ENCODE data around the gene UNKL.
"Not testable (repeated sequence)": the region's sequence is repeated elsewhere in the genome, so short reads cannot be mapped to it uniquely, and the experiment has no call there.

Gene UNKL

DNA sequence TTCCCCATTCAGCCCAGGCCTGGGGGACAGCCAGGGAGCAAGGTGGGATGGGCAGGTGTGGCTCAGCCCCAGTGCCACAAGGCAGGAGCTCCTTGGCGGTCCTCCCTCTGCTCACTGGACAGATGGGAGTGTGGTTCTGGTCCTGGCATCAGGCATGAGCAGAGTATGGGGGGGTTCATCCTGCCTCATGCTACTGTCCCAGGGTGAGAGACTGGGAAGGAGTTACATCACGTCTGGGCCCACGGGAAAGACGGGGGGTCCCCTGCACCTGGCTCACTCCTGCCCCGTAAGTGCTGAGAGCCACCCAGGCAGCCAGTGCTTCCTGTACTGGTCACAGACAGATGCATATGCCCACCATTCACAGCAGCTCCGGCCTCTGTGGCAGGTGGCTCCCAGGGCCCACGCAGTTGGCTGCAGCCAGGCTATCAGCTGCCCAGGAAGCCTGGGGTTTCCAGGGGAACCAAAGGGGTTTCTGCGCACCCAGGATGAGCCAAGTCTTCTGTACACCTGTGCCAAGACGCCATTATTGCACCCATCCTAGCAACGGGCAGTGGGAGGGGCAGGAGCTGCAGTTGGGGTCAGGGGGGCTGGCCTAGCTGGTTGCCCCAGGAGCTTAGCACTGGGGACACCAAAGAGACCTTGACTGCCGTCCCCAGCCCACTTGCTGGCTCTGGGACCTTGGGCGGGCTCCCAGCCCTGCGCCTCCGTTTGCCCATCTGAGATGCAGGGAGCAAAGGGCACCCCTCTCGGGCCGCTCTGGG is 79.1 kb downstream of the UNKL start:
- no peak for FAIRE-seq

DNA sequence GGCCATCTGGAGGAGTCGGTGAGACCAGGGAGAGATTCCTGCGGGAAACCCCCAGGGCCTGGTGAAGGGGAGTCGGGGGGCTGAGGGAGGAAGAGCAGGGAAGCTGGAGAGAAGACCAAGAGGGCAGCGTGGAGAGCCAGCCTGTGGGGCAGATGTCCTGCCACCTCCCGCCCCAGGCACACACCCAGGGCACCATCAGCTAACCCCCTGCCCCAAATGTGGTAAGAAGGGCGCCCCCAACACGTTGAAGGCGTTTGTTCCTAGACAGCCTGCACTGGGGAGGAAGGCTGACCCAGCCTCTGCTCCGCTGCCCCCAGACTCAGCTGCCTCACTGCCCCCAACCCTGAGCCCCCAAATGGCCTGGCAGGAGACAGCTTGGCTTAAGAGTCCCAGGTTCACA is 79.8 kb downstream of the UNKL start:
- no peak for FAIRE-seq

DNA sequence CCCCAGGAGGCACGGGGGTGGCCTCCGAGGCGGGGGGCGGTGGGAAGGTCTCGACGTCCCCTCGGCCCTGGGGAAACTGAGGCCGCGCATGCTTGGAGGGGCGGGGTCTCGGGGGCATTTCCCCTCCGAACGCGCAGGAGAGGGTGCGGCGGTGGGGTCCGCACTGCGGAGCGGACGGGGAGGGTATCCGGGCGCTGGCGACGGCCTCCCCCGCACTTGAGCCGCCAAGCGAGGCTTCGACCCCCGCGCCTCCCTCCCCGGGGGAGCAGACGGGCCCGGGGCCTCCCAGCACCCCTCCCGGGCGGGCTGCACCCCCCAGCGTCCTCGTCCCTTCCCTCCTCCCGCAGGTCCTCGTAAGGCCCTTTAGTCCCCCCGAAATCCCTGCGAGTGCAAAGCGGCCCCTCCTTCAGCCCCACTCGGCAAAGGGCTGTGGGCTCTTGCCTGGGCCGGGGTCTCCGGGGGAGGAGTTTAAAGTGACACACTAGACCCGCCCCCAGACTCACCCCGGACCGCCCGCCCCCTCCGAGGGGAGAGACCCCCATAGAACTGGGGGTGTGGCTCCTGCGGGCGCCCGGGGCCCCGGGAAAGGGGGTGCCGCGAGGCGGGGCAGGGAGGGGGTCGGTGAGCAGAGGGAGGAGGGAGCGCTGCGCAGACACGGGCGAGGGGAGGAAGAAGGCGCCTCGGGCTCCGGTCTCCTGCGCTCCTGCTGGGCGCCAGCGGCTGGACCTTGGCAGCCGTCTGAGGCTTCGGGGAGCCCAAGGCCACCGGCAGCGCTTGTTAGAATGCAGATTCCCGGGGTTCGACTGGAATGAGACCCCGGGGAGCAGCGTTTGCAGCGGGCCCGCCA is 80.4 kb downstream of the UNKL start:
- no peak for FAIRE-seq

DNA sequence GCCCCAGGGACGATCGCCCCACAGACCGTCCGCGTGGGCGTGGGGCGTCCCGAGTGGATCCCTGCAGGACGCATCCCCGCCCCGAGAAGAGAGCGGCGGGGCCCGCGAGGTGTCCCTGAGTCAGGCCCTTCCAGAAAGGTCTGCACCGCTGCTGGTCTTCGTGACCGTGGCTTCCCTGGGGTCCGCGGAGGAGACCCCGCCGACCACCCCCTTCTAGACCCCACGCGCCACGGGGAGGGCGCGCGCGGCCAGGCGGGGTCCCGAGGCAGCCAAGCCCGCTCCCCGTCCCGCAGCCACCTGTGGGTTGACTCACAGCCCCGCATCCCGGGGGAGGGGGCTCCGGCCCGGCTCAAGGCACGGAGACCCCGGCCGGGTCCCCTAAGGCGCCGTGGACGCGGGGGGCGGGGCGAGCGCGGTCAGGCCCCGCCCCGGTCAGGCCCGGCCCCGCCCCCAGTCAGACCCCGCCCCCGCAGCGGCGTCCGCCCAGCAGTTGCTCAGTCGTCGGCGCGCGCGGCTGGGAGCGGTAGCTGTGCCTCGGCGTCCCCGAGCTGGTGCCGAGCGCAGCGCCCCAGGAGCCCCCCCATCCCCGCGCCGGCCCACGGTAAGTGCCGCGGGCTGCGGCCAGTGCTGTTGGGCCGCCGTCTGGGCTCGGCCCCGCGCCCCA is 81.2 kb downstream of the UNKL start, which contains the start of gene BAIAP3:
Gene BAIAP3, plus strand, starts transcription at position 497 of the 664 bp plus-strand sequence. CDS start 4,905 bp downstream, outside the sequence.
- no peak for FAIRE-seq

DNA sequence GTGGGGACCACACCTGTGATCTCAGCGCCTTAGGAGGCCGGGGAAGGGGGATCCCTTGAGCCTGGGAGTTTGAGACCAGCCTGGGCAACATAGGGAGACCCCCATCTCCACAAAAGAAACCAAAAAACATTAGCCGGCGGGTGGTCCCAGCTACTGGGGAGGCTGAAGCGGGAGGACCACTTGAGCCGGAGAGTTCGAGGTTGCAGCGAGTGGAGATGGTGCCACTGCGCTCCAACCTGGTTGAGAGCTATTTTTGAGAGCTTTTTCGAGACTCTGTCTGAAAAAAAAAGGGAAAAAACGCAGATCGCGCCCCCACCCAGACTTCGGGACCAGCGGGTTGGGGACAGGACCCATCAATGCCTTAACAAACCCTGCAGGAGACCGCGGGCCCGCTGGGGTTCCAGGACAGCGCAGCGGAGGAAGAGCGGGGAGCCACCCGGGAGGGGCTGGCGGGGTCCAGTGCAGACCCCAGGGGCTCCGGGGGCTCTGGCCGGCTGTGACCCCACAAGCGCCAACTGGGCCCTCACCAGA is 81.8 kb downstream of the UNKL start:
- no peak for FAIRE-seq

DNA sequence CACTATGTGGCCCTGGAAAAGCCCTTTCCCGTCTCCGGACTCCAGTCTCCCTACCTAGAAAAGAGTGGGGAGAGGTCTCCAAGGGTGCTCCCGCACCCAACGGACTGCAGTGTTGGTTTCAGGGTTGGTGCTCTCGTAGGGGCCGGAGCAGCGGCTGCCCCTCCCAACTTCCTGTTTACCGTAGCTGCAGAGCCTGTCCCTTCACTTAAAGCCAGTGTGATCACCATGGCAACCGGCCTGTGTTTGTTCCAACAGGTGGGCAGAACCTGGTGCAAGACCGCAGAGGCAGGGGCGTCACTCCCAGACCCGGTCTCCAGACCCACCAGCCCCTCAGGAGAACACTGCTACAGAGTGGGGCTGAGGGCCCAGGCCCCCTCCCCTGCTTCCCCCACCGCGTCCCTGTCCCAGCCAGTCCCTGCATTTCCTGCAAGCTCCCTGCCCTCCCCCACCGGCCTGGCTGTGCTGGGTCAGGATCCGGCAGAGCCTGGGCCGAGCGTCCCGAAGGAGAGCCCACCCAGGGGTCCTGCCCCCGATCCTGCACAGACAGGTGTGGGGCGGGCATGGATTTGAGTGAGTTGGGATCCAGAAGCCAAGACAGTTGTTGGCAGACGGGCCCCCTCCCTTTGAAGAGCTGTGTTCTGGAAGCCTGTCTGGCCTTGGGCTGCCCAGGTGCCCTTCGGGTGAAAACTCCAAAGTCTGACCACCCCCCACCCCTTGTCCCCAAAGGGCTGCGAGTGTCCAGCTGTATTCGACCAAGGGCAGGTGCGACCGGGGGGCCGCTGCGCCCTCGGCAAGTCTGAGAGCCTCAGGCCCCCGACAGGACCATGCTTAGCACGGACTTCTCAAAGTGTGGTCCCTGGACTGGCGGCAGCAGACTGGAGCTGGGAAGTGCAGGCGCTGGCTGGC is 82.5 kb downstream of the UNKL start:
- FAIRE-seq: no peak

DNA sequence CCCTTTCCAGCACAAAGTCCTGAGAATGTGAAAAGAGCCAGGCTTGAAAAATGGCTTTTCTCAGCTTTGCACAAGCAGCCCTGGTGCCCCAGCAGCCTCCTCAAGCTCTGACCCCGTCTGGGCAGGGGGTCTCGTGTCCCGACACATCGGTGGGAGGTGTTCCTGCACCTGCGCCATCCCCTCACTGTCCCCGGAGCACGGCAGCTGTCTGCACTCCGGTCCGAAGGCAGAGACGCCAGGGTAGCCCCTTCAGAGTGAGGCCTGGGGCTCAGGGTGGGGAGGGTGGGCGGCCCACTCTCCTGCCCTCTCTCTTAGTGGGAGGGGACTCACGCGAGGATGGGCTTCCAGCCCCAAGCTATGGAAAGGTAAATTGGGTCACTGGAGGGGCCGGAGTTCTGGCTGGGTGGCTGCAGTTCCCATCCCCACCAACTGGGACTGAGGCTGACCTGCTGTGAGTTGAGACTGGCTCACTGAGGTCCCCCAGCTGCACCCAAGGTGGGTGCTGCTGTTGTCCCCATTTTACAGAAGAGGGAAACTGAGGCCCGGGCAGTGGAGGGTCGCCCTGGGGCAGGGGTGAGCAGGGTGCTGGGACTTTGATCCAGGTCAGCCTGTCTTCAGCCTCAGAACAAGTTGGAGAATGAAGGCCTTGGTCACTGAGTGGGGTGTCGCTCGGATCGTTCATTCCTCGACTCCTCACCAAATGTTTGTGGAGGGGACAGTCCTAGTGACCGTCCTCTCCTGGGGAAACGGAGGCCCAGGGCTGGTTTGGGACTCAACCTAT is 83.4 kb downstream of the UNKL start:
- FAIRE-seq: no peak

DNA sequence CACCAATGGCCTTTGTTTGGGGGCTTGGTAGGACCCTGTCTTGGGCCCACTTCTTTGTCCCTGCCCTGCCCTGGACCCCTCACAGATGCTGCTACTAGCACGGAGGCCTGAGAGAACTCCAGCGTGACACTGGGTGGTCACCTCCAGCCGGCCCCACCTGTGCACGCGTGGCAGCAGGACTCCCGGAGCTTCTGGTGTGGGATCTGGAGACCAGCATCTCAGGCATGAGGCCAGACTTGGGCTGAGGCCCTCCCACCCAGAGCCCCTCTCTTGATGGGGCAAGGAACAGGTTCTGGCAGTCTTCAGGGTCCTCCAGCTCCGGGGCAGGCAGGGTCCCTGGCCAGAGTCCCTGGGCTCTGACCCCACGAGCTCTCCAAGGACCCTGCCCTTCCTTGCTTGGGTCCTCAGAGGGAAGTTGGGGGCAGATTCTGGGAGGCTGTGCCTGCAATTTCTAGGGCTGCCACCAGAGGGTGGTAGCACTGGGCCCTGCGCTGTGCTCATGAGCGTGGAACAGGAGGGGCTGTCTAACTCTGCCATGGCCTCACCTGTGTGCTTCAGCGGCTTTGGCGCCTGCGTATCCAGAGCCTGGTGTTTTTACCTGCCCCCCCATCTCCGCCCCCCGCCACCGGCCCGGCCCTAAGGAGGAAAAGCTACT is 84.1 kb downstream of the UNKL start:
- FAIRE-seq: no peak

DNA sequence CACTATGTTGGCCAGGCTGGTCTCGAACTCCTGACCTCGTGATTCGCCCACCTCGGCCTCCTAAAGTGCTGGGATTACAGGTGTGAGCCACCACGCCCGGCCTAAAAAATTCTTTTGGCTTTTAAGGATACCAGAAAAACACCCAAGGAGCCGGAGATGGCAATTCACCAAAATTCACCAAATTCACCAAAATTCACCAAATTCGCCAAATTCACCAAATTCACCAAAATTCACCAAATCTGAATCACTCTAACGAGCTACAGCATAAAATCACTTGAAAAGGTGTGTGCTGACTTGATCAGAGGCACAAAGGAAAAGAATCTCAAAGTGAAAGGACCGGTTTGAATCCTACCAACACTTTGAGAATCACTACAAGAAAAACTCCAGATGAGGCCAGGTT is 85.5 kb downstream of the UNKL start:
- FAIRE-seq: not testable (repeated sequence)

DNA sequence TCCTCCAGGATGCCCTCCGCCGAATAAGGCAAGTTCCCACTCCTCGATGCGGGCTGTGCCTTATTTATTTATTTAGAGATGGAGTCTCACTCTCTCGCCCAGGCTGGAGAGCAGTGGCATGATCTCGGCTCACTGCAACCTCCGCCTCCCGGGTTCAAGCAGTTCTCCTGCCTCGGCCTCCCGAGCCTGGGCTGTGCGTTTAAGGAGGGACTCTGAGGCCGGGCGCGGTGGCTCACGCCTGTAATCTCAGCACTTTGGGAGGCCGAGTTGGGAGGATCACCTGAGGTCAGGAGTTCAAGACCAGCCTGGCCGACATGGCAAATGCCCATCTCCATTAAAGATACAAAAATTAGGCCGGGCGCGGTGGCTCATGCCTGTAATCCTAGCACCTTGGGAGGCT is 86.4 kb downstream of the UNKL start:
- FAIRE-seq: not testable (repeated sequence)

DNA sequence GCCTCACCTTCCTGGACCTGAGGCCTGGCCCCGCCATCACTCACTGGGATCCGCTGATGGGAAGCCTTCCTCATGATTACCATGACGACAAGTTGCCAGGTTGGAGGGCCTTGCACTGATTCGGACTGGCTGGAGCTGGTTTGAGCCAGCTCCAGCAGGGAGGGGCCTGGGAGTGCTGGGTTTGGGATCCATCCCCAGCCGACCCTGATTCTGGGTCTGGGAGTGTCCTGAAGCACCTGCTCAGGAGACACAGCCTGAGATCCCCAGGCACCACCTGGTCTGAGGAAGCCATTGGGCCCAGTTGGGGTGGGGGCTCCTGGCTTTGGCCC is 86.9 kb downstream of the UNKL start:
- FAIRE-seq: no peak

DNA sequence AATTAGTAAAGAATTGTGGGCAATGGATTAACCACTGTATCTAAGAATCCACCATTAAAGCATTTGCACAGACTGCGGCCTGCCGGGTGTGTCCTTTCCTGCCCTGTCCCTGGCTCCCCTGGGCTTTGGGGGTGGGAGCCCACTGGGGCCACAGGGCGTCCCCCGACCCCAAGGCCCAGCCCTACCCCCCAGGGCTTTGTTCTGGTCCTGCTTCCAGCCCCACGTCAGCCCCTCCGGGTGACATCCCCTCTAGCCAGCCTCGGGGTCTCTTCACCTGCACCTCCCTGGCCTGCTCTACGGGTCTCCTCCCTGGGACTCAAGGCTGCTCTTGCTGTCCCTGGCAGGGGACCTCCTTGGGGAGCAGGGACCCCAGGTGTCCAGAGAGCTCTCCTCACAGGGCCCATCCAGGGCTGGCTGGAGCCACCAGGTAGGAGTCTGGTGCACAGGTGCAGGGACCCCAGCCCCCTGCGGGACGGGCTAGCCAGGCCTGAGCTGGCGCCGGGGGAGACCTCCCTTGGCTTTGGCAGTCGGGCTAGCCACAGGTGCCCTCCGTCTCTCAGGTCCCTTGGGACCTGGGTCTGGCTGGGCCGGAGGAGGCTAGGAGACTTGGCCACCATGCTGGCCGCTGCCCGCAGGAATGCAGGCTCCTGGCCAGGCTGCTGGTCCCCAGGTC is 87.4 kb downstream of the UNKL start:
- no peak for FAIRE-seq

DNA sequence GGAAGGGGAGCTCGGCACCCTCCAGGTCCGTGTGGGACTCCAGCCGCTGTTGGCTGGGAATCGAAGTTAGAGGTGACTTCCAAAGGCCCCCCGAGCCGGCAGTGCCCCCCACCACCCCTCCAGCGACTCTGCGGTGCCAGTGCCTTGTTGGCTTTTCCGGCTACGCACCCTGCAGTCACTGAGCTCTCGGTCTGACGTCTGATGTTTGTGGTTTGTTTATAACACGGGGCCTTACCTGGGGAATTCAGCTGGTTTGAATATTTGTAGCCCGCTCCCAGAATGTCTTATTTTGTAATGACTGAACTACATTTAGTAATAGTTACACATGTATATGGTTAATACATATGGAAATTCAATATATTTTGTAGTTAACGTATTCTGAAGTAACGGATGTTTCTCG is 88.1 kb downstream of the UNKL start:
- FAIRE-seq: no peak

DNA sequence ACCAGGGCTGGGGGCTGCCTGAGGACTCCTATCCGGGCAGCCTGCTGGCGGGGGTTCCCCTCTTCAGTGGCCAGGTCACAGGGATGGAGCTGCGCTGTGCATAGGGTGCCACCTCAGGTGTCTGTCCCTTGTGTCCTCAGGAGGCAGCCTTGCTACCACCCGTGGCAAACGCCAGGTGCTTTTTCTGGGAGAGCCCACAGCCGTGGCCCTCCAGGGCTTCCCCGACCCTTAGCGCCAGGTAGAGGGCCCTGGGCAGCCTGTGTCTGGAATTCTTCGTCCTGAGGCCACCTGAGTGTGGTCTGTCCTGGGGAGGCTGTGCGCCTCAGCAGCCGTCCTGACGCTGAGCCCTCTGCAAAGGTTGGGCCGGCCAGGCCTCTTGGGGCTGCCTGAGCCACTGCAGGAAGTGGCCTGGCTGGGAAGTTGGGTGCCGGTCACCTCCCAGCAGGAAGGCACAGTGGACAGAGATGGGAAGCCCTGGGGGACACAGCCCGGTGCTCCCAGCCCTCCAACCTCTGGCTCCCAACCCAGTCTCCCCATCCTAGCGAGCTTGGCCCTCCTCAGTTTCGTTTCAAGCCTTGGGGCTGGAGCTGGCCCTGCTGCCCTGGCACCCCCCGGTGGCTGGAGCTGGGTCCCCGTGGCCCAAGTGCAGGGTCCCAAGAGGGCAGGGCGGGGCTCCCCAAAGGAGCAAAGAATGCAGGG is 88.7 kb downstream of the UNKL start:
- FAIRE-seq: no peak

DNA sequence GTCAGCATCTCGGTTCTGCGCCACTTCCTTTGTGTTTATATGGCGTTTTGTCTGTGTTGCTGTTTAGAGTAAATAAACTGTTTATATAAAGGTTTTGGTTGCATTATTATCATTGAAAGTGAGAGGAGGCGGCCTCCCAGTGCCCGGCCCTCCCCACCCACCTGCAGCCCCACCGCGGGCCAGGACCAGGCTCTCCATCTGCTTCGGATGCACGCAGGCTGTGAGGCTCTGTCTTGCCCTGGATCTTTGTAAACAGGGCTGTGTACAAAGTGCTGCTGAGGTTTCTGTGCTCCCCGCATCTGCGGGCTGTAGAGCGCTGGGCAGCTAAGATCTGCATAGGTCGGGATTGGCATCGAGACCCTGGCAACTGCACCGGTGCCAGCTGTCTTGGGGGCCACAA is 89.2 kb downstream of the UNKL start:
- FAIRE-seq: no peak

DNA sequence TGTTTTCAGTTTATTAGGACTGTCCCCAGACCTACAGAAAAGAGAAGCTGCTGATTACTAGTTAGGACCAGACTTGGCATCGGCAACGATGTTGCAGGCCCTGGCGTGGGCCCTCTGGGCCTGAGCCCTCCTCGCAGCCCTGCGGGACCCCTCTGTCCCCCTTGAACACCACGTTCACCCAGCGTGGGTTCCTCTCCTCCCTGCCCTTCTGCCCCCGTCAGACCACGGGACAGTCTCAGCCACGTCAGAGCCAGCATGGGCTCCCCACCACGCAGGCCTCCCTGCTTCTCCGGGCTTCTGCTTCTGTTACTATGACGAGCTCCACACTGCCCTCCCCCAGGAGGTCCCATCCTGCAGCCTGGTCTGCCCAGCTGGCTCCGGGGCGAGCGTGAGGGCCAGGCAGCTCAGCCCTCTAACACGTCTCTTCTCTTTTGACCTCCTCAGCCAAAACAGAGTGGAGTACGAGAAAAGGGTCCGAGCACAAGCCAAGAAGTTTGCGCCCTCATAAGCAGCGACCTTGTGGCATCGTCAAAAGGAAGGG is 90.1 kb downstream of the UNKL start:
- no peak for FAIRE-seq

DNA sequence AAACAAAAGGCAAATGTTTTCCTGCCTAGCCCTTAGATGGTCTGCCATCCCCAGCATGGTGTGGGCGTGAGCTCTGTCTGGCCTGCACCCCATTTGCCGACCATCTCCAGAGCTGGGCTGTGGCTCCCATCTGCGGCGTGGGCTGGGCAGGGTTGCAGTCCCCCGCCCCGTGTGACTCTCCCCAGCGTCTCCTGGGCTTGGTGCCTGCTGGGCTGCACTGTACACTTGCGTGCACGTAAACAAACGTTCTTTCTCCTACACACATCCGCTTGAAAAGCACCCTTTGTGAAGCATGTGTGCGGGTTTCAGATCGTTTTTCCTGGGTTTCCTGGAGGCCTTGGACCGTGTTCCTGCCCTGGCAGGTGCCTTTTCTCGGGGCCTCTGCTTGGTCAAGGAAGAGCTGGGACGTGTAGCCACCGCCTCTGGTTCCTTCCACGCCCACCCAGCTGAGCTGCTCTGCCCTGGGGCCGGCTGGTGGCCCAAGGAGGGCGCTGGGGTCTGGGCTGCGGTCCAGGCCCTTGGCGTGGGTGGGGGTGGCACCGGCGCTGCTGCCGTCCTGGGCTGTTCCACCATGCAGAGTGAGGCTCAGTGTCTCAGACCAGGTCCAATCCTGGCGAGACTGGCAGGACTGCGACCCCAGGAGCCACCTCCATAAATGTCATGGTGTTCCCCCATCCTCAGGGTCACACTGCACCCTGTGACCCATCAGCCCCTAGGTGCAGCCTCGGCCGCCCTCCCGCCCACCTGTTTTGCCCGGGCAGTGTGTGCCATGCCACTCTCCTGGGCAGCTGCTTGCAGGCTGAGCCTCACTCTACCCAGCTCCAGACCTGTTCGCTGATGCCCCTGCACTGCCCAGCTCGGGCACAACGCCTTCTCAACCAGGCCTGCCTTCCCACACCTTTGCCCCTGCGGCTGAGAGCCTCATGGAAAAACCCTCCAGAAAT is 90.9 kb downstream of the UNKL start:
- no peak for FAIRE-seq

DNA sequence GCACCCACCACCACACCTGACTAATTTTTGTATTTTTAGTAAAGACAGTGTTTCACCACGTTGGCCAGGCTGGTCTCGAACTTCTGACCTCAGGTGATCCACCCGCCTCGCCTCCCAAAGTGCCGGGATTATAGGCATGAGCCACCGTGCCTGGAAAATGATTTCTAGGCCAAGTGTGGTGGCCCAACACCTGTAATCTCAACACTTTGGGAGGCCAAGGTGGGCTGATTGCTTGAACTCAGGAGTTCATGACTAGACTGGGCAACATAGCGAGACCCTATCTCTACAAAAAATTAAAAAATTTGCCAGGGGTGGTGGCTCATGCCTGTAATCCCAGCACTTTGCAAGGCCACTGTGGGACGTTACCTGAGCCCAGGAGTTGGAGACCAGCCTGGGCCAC is 92.1 kb downstream of the UNKL start:
- no peak for FAIRE-seq

Data from colon (tissue), 2 donors.